HG03432 (cell line): Measurements from ENCODE around the gene TMTC2.

Experiments used
- ATAC-seq: cut with Tn5 transposase; IDR thresholded peaks from one replicate; pipeline ENCODE4 v1.9.1; 2021; ENCODE audit warnings: mild to moderate bottlenecking, moderate library complexity; ENCODE audit not compliant: unreplicated experiment

Gene TMTC2

DNA sequence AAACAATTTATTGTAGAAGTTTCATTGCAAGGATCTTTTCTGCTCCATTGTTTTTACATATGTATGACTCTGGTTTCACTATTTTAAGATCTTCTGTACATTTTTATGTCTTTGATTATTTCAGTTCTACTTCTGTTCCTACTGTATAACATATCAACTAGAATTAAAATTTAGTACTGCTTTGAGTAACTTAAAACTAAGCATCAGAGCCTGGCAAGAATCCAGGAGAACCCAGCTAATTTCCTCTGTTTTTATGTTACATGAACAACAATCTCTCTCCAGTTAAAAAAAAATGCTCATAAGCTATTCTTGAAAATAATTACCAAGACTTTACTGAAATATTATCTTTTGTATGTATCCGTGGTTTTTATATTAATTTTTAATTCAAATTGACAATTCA lies 370.7 kb downstream of the TMTC2 start:
- ATAC-seq, result no peak

DNA sequence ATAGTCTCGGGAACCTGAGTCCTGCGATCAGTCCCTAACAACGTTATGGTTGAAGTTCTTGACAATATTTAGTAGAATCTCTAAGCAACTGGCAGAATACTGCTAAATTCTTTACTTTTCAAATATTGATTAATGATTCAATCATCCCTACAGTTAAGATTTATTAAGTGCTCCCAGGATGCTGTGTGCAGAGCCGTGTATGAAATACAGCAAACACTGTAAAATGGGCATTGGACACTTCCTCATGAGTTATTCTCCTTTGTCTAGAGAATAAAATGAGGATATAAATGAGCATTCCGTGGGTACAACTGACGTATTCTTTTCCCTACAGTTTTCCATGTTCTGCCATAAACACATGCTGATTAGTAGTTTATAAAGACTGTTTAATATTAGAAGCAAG lies 372.4 kb downstream of the TMTC2 start:
- ATAC-seq, result no peak

DNA sequence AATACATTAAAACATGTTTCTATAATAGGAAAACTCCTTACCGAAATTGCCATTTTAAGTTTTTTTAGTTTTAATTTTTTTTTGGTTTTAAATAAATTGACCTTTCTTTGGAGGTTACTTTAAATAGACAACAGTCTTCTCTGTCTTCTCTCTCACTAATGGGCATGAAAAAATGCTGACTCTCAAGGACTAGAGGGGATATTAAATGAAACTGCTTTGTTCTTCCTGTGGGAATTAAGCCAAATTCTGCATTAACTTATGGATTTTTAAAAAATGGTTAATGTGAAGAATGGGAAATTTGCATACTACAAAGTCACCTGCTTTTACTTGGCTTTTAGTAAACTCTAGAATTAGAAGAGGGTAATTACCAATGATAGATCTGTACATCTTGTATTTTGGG lies 378.9 kb downstream of the TMTC2 start:
- ATAC-seq, result no peak

DNA sequence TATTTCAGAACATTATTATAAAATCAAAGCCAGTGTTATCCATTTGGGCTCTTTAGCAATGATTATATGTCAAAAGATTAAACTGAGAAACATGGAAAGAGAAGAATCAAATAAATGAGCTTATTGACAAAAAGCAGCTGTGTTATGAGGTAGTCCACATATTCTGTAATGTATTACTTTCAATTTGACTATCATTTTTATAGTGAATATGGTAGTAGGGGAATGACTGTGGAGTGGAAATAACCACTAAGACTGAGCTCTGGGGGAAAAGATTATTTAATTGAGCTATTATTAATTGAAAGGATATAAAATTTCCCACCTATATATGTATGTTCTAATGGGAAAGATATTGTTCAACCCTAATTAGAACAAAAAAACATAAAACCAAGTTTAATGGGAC lies 381.3 kb downstream of the TMTC2 start:
- ATAC-seq, result peak; percentile 91

DNA sequence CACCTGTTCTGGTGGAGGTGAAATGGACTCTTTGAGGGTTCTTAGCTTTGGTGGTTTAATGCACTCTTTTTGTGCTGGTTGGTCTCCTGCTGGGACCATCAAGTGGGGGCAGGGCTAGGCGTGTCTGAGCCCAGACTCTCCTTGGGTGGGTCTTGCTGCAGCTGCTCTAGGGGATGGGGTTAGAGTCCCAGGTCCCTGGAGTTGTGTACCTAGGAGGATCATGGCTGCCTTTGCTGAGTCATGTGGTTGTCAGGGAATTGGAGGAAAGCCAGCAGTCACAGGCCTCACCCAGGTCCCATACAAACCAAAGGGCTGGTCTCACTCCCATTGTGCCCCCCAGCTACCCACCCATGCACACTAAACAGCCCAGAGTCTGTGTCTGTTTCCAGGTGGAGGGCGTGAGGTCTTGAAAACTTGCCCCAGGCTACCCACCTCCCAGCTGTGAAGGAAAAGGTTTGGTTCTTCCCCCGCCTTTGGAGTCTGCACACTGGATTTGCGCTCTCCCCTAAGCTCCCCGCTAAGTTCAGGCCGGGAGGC lies 387.7 kb downstream of the TMTC2 start:
- ATAC-seq, result no peak

DNA sequence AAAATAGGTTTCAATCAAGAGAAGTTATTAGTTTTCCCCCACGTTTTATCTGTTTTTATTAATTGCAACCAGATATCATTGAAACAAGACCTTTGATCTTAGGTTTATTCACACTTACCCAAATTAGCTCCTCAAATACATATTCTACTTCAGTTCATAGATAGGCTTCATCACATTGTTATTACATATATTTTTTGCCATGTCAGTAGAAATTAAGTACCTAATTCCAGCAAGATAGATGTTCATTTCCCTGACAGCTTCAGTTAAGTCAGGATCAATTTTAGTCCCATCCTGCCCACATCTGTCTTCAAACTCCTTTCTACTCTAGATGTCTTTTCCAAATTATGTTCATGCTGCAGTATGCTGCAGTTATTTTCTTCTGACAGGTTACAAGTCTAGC lies 388.8 kb downstream of the TMTC2 start:
- ATAC-seq, result no peak

DNA sequence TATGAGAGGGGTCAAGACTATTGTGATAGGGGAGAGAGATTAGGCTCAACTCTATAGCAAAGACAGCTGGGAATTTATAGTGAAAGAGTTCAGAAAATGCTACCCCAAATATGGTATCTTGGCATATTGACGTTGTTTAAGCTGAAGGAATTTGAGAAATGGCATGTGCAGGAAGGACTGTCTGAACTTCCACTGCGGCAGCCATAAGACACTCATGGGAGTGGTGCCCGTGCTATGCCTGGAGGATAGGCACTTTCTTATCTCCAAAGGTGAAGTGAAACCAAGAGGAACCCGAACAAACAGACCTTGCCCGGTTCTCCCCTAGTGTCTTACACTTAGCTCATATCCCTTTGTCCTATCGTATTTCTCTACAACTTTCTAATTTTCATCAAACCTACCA lies 390.3 kb downstream of the TMTC2 start:
- ATAC-seq, result no peak

DNA sequence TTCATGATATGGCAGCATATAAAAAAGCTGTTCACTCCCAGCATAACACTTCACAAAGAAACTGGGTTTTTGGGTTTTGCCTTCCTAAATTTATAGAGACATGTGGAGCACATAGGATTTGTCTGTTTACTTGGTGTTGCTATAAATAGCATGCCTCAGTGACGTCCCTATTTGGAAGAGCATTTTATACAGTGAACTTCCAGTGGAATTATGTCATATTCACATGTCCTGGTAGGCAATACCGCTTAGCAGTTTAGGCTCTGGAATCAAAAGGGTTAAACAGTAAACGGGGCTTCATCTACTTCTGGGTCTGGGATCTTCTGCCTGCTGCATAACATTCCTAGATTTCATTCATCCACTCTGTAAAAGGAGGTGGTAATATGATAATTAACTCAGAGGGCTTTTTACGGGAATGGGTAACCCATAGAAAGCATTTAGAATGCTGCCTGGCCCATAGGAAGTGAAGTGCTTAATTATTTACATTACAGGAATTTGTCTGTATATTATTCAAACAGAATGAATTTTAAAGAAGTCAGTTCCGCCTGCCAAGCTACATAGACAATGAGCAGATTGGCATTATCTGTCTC lies 396.1 kb downstream of the TMTC2 start:
- ATAC-seq, result no peak

DNA sequence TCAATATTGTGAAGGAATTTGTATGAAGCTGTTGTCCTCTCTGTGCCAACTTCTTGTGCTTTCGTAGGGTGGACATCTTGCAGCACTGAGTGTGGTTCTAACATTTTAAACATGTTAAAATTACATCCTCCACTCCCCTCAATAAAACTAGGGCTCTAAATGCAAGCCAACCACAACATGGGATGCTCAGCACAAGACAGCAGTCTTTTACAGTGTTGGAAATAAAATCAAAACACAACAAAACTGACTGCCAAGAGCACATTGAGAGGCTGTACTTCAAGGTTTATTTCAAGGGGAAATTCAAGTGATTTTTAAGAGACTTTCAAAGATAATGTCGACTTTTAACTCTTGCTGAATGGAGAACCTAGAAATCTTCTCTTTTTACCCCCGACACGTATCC lies 396.9 kb downstream of the TMTC2 start:
- ATAC-seq, result no peak

DNA sequence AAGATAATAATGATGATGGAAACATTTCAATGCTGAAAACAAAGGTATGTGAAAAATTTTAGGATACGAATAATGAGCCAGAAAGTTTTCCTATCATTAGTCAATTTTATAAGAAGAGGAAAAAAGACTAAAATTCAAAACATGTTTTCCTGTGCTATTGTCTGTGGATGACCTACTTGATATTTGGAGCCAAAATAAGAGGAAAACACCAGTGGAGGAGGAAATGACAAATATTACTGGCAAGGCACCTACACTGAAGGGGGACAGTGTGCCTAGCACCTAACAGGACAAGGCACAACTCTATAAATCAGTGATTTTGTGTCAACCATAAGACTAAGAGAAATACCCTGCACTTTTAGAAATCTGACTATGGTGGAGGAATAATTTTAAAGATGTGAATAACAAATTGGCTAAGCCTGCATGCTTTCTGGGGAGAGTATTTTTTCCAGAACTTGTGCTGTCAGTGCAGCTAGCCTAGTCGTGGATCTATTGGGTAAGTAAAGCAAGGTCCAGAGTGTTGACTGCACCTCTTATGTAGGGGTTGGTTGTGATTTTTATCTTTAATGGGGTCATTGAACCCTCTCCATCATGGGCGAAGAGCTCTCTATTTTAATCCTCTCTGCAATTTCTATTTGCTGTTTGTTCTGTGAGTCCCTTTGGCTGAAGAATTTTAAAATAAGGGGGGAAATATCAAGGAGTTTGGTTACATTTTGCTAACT lies 398.0 kb downstream of the TMTC2 start:
- ATAC-seq, result no peak

DNA sequence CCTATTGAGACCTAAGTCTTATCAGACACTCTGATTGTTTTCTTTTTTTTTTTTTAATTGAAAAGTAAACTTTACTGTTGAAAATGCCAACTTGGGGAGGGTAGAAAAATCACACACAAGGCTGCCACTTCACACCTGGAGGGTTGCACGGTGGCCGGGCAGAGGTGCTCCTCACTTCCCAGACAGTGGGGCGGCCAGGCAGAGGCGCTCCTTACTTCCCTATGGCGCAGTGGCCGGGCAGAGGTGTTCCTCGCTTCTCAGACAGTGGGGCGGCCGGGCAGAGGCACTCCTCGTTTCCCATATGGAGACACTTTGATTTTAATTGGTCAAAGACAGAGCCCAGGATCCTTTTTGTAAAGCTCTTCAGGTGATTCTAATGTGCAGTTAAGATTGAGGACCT lies 399.3 kb downstream of the TMTC2 start:
- no peak for ATAC-seq

DNA sequence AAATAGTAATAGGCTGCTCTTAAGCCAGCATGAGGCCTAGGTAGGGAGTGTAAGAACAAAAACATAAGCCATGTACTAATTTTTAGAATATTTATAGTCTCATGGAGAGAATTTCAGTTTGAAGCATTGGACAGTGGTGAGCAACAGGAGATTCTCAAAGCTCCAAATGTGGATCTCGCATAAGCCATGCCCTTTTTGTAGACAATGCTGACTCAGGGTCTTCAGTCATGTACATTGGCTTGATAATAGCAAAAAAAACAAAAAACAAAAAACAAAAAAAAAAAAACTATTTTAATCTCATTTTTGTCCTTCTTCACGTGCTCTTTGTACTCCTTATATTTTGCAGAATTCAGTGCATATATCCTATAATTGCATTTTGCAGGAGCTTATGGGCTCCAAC lies 402.9 kb downstream of the TMTC2 start:
- no peak for ATAC-seq

DNA sequence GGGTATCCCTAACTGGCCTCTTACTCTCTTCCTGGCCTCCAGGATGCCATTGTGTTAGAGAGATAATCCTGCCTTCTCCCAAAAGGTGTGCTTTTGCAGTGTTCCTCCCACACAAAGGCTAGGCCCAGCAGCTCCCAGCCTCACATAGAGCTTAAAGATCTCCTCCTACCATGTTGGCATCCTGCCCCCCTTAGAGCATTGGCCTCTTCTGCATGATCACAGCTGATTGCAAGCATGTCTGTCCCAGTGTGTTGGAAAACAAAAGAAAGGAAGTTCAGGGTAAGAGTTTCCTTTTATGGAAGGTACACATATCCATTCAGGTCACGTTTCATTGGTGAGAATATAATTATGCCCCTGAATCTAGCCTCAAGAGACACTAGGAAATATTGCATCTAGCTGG lies 405.4 kb downstream of the TMTC2 start:
- ATAC-seq, result no peak

DNA sequence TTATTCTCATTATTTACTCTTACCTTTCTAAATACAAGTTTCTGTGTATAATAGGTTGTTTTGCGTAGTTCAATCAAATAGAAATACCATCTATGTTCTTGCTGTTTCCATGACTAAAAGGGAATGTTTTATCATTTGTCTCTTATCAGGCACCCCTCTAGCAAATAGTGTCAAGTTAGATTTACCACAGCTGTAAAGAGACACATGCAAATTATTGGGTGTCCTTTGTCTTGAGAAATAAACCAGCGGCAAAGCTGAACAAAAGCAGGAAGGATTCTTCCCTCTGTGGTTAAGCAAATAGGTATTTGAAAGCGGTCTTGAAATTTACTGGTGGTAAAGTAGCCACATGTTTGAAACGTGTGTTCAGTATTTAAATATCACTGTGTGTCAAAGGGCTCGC lies 405.9 kb downstream of the TMTC2 start:
- ATAC-seq, result no peak

DNA sequence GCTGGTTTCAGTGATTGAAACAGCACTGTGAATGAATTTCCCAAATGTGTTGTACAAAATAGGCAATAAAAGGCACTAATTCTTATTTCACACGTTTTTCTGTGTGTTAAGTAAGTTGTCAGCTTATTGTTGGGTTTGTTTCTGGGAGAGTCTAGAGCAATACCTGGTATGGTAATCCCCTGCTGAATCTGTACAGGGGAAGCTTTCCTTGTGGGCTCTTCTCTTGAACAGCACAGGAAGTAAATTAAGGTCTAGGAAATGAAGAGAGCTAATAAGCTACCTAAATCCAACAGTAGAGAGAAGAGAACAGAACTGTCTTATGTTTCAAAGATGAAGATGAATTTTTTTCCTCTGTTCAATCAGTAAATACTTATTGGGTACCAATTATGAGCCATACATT lies 406.7 kb downstream of the TMTC2 start:
- peak; percentile 58 for ATAC-seq

DNA sequence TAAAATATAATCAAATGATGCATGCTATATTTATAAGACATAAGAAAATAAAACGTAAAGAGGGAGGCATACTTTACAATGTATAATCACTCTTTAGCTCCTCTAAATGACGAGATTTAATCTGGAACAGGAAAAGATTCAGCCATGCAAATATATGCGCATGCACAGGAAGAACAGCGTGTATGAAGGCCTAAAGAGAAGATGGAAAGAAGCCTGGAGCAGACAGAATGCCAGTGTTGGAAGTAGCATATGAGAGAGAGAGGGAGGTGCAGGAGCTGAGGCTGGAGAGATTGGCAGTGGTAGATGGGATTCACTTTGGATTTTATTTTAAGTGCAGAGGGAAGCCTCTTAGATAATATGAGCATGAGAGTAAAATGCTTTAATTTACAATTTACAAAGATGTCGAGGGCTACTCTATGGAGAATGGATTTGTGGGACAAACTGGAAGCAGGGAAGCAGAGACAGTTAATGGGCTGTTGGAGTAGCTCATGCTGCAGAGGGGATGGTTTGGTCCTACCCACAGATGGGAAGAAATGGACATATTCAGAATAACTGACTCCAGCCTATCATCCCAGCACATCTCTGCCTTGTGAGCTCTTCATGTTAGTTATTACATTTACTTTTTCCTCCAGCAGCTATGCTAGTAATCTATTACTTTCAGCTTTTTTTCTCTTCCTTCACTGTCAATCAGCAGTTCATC lies 411.1 kb downstream of the TMTC2 start:
- ATAC-seq, result no peak

DNA sequence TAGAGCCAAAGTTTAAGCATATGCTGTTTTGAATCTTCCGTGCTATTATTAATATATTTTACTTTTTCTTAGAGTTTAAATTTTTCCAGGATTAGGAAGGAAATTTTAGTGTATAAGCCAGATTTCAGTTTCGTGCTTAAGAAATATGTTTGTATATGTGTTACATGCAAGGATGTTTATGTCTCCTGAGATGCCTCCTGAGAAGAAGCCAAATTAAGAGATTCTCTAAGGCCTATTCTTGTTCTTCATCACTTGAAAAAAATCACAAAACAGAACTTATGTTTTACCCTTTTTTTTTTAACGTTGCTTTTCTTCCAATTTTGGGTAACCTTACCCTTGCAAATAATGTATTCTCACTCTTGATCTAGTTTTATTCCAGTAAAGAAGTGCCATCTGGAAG lies 412.7 kb downstream of the TMTC2 start:
- no peak for ATAC-seq

DNA sequence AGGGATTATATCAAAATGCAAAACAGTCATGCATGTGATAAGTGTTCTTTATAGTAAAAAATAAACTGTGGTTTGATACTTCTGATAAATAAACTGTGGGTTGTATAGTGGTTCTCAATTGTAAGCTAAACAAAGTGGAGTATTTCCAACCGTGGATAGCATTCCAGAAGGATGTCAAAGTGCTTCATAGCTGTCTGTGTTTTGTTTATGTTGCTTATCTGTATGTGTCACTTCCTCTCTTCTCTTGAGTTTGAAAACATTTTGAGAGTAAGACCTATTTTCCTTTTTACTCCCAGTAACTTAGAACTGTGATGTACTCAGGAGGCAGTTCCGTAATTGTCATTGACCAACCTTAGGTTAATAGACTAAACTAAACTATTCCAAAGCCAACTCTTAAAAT lies 415.8 kb downstream of the TMTC2 start:
- no peak for ATAC-seq

DNA sequence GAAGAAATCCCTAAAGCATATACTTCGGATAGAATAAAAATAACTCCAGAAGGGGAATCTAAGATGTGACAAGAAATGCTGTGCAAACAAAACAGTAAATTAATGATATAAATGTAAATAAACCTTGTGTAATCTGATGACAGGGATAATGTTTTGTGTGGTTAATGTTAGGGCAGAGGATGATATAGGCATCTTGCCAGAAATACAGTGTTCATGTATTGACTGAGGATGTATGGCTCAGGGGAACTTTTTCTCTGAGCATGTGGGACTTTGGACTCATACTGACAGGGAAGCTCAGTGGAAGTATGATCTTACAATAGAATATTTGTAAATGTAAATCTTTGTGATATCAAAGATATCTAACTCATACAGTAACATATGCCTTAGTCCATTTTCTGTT lies 420.2 kb downstream of the TMTC2 start:
- no peak for ATAC-seq

DNA sequence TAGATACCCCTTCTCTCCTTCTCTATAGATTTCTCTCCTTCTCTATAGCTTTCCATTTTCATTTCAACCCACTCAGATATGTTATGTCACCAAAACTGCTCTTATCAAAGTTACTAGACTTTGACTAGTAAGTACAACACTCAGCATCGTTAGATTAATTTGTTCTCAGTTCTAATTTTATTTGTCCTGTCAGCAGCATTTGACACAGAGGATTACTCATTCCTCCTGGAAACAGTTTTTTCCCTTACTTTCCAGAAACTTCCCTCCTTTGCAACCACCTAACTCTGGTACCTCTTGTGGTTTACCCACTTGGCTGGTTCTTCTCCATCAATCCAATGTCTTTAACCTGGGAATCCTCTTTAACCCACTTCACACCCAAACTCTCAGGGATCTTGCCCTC lies 423.7 kb downstream of the TMTC2 start:
- ATAC-seq, result no peak

DNA sequence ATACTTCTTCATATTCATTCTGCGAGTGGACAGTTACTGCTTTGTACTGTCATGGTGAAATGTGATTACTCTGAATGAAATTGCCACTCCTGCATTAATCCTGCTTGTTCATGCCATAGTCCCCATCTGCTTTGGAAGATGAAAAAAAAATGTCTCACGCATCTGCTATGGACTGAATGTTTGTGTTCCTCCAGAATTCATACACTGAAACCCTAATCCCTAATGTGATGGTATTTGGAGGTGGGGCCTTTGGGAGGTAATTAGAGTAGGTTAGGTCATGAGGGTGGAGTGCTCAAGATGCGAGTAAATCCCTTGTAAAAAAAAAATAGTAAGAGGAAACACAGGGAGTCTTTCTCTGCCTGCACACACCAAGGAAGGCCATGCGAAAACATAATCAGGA lies 427.2 kb downstream of the TMTC2 start:
- no peak for ATAC-seq

DNA sequence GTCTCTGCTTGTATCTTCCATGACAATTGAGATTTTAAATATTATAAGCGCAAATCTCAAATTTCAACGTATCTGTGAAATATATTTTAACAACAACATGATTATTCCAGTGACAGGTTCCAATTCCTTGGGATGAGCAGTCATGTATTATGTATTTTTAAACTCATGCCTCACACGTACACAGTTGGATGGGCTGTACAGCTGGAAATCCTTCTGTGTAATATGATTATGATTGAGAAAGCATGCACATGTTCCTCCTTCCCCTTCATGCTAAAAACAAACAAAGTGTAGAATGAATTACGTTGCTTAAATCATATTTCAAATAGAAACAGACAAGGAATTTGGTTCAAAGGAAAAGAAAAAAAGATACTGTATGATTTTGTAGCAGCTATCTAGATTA lies 428.3 kb downstream of the TMTC2 start:
- no peak for ATAC-seq
